Subcutaneous abdominal adipose tissue (tissue), 5 donors: ENCODE data around the gene TRAM2.

Experiments
- H3K27ac ChIP-seq: one replicate; pipeline ENCODE4 v1.7.0; 2013; ENCODE audit warnings: low read depth, mild to moderate bottlenecking, inconsistent platforms, low read length, moderate library complexity
- H3K27me3 ChIP-seq, 5 donors: one replicate each; pipeline ENCODE4 v1.7.0; 2013; ENCODE audit warnings: low read length in 5 of 5, inconsistent platforms in 1 of 5; ENCODE audit not compliant: control insufficient read depth in 5 of 5, insufficient read depth in 4 of 5
- H3K36me3 ChIP-seq, 5 donors: one replicate each; pipeline ENCODE4 v1.7.0; 2013; ENCODE audit warnings: low read length in 5 of 5; ENCODE audit not compliant: control insufficient read depth in 5 of 5, insufficient read depth in 5 of 5
- H3K4me1 ChIP-seq, 5 donors: one replicate each; pipeline ENCODE4 v1.7.0; 2013; ENCODE audit warnings: low read length in 5 of 5, mild to moderate bottlenecking in 3 of 5, moderate library complexity in 1 of 5; ENCODE audit not compliant: control insufficient read depth in 5 of 5, insufficient read depth in 5 of 5
- H3K4me3 ChIP-seq, 5 donors: one replicate each; pipeline ENCODE4 v1.7.0; 2013; ENCODE audit warnings: low read length in 5 of 5, low read depth in 1 of 5
- H3K9ac ChIP-seq, 5 donors: one replicate each; pipeline ENCODE4 v1.7.0; 2013; ENCODE audit warnings: low read length in 5 of 5, mild to moderate bottlenecking in 4 of 5, moderate library complexity in 3 of 5
- H3K9me3 ChIP-seq, 5 donors: one replicate each; pipeline ENCODE4 v1.7.0; 2013; ENCODE audit warnings: low read length in 5 of 5; ENCODE audit not compliant: control insufficient read depth in 5 of 5
- donor health status: healthy.
- donor health status: healthy.
- donor health status: healthy.
- donor health status: healthy.
- donor health status: healthy.

The TRAM2 gene

DNA sequence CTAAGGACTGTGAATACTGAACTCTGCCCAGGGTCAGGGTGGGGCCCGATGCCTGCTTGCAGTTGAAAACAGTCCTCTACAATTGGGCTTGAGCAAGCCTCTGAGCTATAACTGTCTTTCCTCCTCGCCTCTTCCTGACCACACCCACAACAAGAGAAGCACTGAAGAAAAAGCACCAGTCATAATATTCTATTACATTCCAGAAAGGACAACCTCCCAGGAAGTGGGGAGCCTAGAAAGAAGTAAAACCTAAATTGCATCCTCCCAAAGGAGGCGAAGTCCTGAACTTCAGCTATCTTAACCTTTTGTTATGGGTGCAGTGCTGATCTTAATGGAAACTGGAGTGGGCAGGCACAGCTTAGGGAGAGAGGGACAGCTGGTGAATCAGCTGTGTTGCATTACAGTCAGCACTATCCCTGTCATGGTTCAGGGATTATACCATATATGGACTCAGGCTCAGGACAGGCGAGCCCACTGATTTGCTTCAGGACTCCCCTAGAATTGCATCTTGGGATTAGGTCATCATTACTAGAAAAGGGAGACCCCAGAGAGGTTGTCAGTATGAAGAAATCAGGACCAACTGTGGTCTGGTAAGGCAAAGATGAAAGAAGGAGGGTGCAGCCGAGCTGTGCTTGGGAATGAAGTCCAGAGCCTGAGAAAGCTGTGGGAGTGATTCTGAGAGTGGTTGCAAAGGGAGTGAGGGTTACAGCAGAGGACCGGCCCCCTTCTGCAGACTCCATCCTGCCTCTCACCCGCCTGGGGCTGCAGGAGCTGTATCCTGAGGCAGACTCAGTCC is 18.3 kb upstream of the TRAM2 start:
- H3K4me1 ChIP-seq = peaks cover 6 to 38% (median 24%) of the 10 kb centered on the region in 5 donors
- peak overlapping the region; percentile 11 for H3K27ac ChIP-seq

GRCh38 chr6:52594221-52594620 is 17.4 kb upstream of the TRAM2 start:
- Histone ChIP-seq H3K4me1 (peaks cover 6 to 40% (median 24%) of the 10 kb centered on the region in 5 donors), H3K4me3 (no peak overlapping the region), H3K27me3 (no peaks in the 10 kb centered on the region), H3K9me3 (no peaks in the 10 kb centered on the region), H3K27ac (no peak overlapping the region), H3K36me3 (no peaks in the 10 kb centered on the region), H3K9ac (no peak overlapping the region)

More for the DNA sequence above, 18.3 kb upstream of the TRAM2 start:
- no peaks in the 10 kb centered on the region for H3K36me3 ChIP-seq
- no peaks in the 10 kb centered on the region for H3K9me3 ChIP-seq
- no peaks in the 10 kb centered on the region for H3K27me3 ChIP-seq
- H3K4me3 ChIP-seq = peak overlapping the region in 2 of 5 donors; percentile 10 to 12
- H3K9ac ChIP-seq = no peak overlapping the region

- Histone ChIP-seq H3K4me1 (peaks cover 4 to 40% (median 17%) of the 10 kb centered on the region in 5 donors), H3K27me3 (no peaks in the 10 kb centered on the region), H3K36me3 (no peaks in the 10 kb centered on the region)
Observed at GRCh38 chr6:52591832-52592231, 15.0 kb upstream of the TRAM2 start.

GRCh38 chr6:52590152-52590891 is 13.5 kb upstream of the TRAM2 start:
- no peak overlapping the region for H3K27ac ChIP-seq
- H3K4me1 ChIP-seq = peaks cover 4 to 26% (median 13%) of the 10 kb centered on the region in 5 donors
- no peaks in the 10 kb centered on the region for H3K27me3 ChIP-seq

More at GRCh38 chr6:52591832-52592231, 15.0 kb upstream of the TRAM2 start:
- Histone ChIP-seq H3K4me3 (no peak overlapping the region), H3K9me3 (no peaks in the 10 kb centered on the region), H3K9ac (no peak overlapping the region), H3K27ac (no peak overlapping the region)

GRCh38 chr6:52588710-52589091 is 11.8 kb upstream of the TRAM2 start:
- no peaks in the 10 kb centered on the region for H3K36me3 ChIP-seq
- no peak overlapping the region for H3K9ac ChIP-seq
- no peak overlapping the region for H3K27ac ChIP-seq
- no peaks in the 10 kb centered on the region for H3K27me3 ChIP-seq
- no peak overlapping the region for H3K4me3 ChIP-seq
- H3K4me1 ChIP-seq = peaks cover 0 to 14% (median 3%) of the 10 kb centered on the region in 5 donors
- no peaks in the 10 kb centered on the region for H3K9me3 ChIP-seq

More at GRCh38 chr6:52590152-52590891, 13.5 kb upstream of the TRAM2 start:
- Histone ChIP-seq H3K9ac (peak overlapping the region in 1 of 5 donors; percentile 24), H3K36me3 (no peaks in the 10 kb centered on the region), H3K4me3 (no peak overlapping the region), H3K9me3 (no peaks in the 10 kb centered on the region)

DNA sequence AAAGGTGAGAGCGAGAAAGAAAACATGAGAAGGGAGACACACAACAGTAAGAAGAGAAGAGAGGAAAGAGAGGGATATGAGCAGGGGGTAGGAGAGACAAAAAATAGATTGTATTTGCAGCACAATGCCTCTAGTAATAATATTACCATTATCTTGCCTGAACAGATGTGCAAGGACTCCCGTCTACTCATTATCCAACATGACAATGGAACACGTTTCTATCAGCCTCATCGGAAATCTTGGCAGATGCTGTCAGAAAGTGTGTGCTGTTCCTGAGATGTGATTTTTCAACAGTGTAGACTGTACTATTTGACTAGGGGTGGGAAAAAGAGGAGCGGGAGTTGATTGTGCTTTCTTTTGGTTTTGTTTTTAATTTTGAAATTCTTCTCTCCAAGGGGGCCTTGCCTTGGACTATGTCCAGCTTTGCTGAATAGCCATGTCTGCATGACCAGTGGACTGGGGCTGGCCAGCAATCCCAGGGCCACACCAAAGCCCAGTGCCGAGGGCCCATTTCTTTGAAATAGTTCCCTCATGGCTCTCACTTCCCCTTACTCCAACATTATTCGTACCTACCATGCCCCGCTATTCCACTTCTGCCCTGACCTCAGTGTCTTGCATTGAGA is 11.3 kb upstream of the TRAM2 start:
- H3K9me3 ChIP-seq = no peaks in the 10 kb centered on the region
- H3K36me3 ChIP-seq = peaks cover 0 to 1% (median 0%) of the 10 kb centered on the region in 5 donors
- no peak overlapping the region for H3K27ac ChIP-seq
- peaks cover 0 to 14% (median 3%) of the 10 kb centered on the region in 5 donors for H3K4me1 ChIP-seq
- no peak overlapping the region for H3K4me3 ChIP-seq
- no peak overlapping the region for H3K9ac ChIP-seq
- no peaks in the 10 kb centered on the region for H3K27me3 ChIP-seq

GRCh38 chr6:52587001-52587400 is 10.1 kb upstream of the TRAM2 start:
- peaks cover 3 to 10% (median 8%) of the 10 kb centered on the region in 5 donors for H3K36me3 ChIP-seq
- no peak overlapping the region for H3K9ac ChIP-seq
- no peak overlapping the region for H3K27ac ChIP-seq
- H3K27me3 ChIP-seq = no peaks in the 10 kb centered on the region
- H3K4me1 ChIP-seq = peaks cover 0 to 14% (median 3%) of the 10 kb centered on the region in 5 donors
- H3K4me3 ChIP-seq = no peak overlapping the region
- H3K9me3 ChIP-seq = no peaks in the 10 kb centered on the region

DNA sequence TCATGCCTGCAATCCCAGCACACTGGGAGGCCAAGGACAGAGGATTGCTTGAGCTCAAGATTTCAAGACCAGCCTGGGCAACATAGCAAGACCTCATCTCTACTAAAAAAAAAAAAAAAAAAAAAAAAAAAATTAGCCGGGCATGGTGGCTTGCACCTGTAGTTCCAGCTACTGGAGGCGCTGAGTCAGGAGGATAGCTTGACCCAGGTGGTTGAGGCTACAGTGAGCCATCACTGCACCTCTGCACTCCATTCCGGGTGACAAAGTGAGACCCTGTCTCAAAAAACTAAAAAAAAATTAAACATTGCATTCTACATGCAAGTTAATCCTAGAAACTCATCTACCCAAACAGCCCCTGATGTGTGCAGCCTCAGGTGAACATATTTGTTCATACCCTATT is 7.3 kb upstream of the TRAM2 start:
- peaks cover 3 to 16% (median 13%) of the 10 kb centered on the region in 5 donors for H3K36me3 ChIP-seq
- no peak overlapping the region for H3K9ac ChIP-seq
- no peak overlapping the region for H3K27ac ChIP-seq
- no peaks in the 10 kb centered on the region for H3K9me3 ChIP-seq
- H3K4me3 ChIP-seq = no peak overlapping the region
- peaks cover 0 to 7% (median 0%) of the 10 kb centered on the region in 5 donors for H3K4me1 ChIP-seq
- no peaks in the 10 kb centered on the region for H3K27me3 ChIP-seq

DNA sequence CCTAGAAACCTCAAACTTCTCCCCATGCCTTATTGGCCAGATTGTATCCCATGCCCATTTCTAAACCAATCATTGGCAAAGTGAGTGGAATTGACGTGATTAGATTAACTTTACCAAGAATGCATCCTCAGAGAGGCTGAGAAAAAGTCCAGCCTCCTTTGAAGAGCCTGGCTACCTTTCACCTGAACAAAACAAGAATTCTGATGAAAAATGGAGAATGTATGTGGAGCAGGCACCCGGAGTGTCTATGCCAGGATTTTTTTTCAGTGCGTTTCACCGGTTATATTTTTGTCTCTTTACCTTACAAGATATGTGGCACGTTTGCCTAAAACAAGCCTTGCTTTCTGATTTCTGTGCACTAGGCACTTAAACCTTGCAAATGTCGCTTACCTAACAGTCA is 6.1 kb upstream of the TRAM2 start:
- peaks cover 3 to 16% (median 13%) of the 10 kb centered on the region in 5 donors for H3K36me3 ChIP-seq
- no peak overlapping the region for H3K4me3 ChIP-seq
- H3K27ac ChIP-seq = no peak overlapping the region
- no peak overlapping the region for H3K9ac ChIP-seq
- no peaks in the 10 kb centered on the region for H3K9me3 ChIP-seq
- no peaks in the 10 kb centered on the region for H3K27me3 ChIP-seq
- peaks cover 0 to 4% (median 4%) of the 10 kb centered on the region in 5 donors for H3K4me1 ChIP-seq
